HG03575 (cell line): Measurements from ENCODE around the gene SFSWAP.

Experiments
- ATAC-seq: cut with Tn5 transposase; IDR thresholded peaks from one replicate; pipeline ENCODE4 v1.9.1; 2021; ENCODE audit not compliant: unreplicated experiment, insufficient number of reproducible peaks, low FRiP score; ENCODE audit errors: extremely low read depth

Gene SFSWAP

DNA sequence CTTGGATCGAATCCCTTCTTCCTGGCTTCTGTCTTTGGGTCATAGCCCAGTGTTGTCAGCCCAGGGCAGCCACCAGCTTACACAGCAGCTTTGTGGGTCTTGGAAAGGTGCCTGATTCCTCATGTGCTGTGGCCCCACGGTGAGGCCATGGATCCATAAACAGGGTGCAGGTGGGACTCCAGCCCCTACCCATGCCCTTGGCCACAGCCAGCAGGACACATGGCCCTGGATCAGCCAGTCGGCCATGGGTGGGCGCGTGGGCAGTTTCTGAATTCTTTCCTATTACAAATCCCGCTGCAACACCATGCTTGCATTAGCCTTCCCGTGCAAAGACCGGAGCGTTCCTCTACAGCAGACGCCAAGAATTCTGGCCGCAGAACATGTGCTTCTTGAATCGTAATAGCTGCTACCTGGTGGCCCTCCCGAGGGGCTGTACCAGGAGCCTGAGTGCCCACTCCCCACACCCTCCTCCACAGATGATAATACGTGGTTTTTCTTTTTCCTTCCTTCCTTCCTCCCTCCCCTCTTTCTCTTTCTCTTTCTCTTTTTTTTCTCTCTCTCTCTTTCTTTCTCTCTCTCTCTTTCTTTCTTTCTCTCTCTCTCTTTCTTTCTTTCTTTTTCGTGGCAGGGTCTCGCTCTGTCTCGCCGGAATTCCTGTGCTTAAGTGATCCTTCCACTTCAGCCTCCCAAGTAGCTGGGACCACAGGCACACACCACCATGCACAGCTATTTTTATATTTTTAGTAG lies 114.4 kb downstream of the SFSWAP start:
- ATAC-seq: no peak

DNA sequence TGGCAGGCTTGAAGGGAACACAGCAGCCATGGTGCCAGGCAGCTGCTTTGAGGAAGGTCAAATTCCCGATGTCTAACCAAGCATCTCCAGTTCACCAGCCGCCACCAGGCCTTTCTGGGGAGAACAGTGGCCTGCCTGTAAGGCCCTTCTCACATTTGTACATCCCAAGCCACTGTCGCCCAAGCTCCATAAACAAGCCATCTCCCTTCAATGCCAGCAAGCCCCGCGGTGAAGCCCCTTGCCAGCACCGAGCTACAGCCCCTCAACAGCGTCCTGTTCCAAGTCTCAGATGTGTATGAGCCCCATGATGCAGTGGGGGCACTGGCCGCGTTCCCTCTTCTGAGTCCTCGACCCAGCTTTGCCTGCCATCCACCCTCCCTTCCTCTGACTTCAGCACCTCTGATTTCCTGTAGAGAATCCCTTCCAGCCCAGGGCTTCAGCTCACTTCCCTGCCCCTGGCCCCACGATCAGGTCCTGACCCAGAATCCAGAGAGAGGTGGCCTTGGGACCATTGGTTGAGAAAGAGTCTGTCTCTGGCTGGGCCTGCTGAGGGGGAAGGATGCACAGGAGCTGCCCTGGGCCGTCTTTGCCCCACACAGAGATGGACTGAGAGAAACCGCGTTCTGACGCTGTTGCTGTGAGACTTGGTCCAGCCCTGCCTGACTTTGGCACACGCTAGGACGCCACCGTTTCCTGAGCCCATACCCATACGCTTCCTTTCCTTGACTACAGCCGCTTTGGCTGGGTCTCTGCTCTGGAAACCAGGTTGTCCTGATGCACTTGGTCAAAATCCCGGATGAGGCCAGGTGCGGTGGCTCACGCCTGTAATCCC lies 115.4 kb downstream of the SFSWAP start:
- no peak for ATAC-seq

DNA sequence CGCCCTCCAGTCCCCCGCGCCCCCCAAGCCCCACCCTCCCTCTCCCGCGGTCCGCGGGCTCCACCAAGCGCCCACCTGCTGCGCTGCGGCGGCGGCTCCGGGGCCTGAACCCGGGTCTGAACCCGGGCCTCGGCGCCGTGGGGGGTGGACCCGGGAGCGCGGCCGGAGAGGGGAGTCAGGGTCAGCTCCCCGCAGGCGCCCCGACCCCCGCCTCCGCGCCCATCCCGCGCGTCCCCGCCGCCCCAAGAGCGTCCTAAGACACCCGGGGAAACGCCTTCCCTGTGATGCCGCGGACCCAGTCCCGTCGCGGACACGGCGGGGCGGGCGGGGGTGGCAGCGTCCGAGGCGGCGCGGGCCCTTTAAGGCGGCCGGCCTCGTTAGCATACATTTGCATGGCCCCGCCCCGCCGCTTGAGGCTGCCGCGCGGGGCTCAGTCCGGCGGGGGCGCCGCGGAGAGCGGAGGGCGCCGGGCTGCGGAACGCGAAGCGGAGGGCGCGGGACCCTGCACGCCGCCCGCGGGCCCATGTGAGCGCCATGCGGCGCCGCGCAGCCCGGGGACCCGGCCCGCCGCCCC lies 117.2 kb downstream of the SFSWAP start, which contains the start of gene MMP17:
TSS of gene MMP17 (plus strand) at position 433 of the 574 bp plus-strand sequence. CDS start at position 535, 102 bp downstream.
- ATAC-seq: no peak

DNA sequence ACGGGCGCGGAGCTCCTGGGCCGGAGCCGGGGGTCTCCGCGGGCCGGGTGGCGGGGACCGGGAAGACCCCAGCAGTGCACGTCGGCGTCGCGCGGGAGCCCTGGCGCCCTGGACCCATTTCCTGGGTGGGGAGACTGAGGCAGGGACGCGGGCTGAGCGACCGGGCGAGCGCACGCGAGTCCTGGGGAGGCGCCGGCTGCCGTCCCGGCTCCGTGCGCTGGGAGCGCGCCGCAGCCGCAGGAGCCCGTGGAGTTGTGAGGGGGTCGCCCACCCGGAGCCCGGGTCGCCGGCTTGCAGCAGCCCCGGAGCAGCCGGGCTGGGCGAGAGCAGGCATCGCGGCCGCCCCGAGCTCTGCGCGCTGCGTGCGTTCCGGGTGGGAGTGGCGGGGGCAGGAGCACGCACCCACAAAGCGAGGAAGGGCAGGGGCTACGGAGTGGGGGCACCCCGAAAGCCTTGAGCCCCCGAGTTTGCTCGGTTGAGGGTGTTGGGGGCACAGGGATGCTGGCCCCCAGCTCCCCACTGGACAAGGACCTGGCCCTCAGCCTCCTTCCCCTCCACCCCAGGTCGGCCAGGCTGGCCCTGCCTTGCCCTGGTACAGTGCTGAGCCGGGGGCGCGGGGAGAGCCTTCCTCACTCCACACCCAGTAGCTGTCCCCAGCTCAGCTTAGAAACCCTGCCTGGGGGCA lies 117.9 kb downstream of the SFSWAP start:
- ATAC-seq: no peak

- ATAC-seq: no peak
These were observed 118.5 kb downstream of the SFSWAP start for GRCh38 chr12:131829356-131829747.

DNA sequence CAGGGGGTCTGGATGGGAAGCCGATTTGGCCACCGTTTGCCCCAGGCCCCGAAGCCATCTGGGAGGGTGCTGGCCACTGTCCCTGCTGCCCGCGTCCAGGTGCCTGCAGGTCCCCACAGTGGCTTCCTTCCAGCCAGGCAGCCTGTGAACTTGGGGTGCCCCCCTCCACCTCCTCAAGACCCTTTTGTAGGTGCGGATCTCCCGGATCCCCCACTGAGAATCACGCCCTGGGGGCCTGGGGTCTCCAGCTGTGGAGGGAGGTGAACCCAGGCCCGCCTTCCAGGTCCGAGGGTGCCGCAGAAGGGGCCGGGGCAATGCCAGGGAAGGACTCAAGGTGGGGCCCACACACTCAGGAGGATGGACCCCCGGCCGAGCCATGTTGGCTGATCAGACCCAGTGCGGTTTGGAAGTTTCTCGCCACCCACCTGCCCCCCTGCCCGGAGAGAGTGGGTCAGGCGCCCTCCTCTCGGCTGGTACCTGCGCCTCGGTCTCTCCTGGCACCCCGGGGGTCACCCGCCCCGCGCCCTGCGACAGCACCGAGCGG lies 119.0 kb downstream of the SFSWAP start:
- no peak for ATAC-seq

- no peak for ATAC-seq
These were observed 119.5 kb downstream of the SFSWAP start for GRCh38 chr12:131830335-131830913.

DNA sequence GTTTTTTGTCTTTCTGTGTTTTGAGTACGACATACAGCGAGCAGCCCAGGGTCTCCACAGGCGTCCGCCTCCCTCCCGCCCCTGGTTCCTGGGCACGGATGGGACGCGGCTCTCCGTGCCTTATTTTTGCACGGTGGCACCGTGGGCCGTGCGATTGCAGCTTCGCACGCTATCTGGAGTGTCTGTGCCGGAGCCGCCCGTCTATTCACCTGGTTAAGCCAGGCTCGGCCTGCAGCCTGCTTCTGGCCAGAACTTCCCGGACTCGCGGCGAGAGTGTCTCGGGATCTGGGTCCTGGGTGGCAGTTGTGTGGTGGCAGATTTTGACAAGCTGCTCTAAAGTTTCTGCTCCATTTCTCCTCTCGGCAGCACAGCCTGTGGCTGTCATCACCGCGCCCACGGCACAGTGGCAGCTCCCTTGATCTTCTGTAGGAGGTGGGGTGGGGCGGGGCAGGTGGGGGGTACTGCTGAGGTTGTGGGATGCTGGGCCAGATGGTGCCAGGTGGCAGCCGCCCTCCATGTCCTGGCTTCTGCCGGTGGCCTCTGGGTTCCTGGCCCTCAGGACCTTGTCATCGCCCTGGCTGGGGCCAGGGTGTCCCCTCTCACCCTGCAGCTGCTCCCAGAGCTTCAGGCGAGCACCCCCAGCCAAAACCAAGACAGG lies 120.2 kb downstream of the SFSWAP start:
- no peak for ATAC-seq

GRCh38 chr12:131831635-131832041 lies 120.7 kb downstream of the SFSWAP start:
- ATAC-seq: no peak

DNA sequence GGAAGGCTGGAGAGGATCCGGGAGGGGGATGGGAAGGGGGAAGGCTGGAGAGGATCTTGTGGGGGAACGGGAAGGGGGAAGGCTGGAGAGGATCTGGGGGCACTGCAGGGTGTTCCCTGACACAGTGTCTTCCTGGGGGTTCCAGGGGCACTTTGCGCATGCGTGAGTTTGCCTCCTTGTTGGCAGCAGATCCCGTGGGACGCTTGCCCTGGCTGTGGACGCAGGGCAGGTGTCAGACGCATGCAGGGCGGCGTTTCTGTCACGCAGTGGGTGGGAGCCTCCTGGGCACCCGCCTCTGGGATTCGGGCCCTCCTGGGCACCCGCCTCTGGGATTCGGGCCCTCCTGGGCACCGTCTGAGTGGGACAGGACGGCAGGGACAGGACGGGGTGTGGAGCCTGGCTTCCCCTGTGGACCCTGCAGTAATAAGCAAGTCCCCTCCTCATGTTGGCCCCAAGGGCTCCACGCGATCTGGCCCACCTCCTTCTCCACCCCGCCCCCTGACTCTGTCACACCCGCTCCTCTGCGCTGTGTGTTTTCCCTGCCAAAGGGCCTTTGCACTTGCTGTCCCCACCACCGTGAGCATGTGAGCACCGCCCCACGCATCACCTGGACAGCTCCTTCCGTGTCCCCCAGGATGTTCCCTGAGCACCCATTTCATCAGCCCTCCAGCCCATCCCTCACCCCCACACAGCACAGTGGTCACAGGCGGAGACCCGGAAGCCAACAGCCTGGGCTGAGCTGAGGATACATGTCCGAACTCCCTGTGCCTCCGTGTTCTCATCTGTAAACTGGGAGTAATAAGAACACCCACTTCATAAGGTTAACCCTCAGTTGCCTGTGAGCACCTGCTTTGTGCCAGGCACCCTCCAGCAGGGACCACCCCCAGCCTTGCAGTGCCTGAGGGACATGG lies 121.7 kb downstream of the SFSWAP start:
- ATAC-seq: no peak

- no peak for ATAC-seq
These were observed 122.5 kb downstream of the SFSWAP start for GRCh38 chr12:131833288-131833895.

GRCh38 chr12:131833896-131834641 lies 123.2 kb downstream of the SFSWAP start:
- ATAC-seq: no peak

GRCh38 chr12:131834798-131835615 lies 124.1 kb downstream of the SFSWAP start:
- ATAC-seq: no peak

- ATAC-seq: no peak
These were observed 124.8 kb downstream of the SFSWAP start for GRCh38 chr12:131835616-131836171.

DNA sequence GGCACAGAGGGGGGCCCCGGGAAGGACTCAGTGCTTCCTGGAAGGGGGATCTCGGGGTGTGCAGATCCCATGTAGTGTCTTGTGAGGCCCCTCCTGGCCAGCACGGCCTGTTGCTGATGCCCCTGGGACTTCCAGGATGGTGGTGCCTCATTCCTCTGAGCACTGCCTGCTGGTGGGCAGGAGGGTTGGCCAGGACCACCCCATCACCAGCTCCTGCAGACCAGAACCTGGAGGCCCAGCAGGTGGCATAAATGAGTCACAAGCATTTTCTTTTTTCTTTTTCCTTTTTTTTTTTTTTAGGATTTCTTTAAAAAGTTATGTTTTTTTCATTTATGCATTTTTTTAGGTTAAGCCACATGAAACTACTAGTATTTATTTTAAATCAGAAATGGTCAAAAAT lies 125.3 kb downstream of the SFSWAP start:
- ATAC-seq: no peak
